HEK293 (cell line): ENCODE measurements around the gene ABI3.

ENCODE experiments used
- CTCF ChIA-PET: fragments of 350-600 bp; formaldehyde crosslinking; extraction: SDS; loops from one replicate; lab custom pipeline; 2021; ENCODE audit warnings: antibody characterized with exemption; lab: Yijun Ruan, JAX
- POLR2A ChIA-PET: fragments of 300-600 bp; formaldehyde crosslinking; extraction: SDS; loops from one replicate; lab custom pipeline; 2020; ENCODE audit warnings: antibody characterized with exemption, inconsistent platforms; lab: Yijun Ruan, JAX
- H3K27ac ChIP-seq: fragments of 200-500 bp; sonication (Bioruptor generic); 2 replicates; pipeline ENCODE4 v1.5.1; 2014; ENCODE audit warnings: low read depth, low read length, control low read depth, inconsistent platforms; ENCODE audit errors: extremely low read depth
- H3K36me3 ChIP-seq, 2 experiments: fragments of 200-500 bp in 1 of 2; sonication (Bioruptor generic) in 1 of 2; 1 replicate in 1 of 2; 2 replicates in 1 of 2; pipeline ENCODE4 v1.5.1; 2014 to 2017; ENCODE audit warnings: inconsistent platforms in 2 of 2, low read length in 2 of 2; ENCODE audit not compliant: control insufficient read depth in 2 of 2, insufficient read depth in 1 of 2
- H3K4me1 ChIP-seq: fragments of 200-500 bp; sonication (Bioruptor generic); 2 replicates; pipeline ENCODE4 v1.5.1; 2014; ENCODE audit warnings: mild to moderate bottlenecking, low read length, inconsistent platforms; ENCODE audit not compliant: control insufficient read depth, insufficient read depth
- H3K4me3 ChIP-seq: 2 replicates; pipeline ENCODE4 v1.5.1; 2011; ENCODE audit warnings: low read depth, mild to moderate bottlenecking, control low read depth, low read length, moderate library complexity
- H3K9me3 ChIP-seq: fragments of 200-500 bp; sonication (Bioruptor generic); 2 replicates; pipeline ENCODE4 v1.5.1; 2014; ENCODE audit warnings: low read depth, low read length, inconsistent platforms; ENCODE audit not compliant: control insufficient read depth, insufficient read depth
- KLF1 ChIP-seq: fragments of 450-650 bp; formaldehyde crosslinking; IDR thresholded peaks from 2 replicates; pipeline ENCODE4 v1.5.1; 2016; ENCODE audit warnings: missing biosample characterization, missing genetic modification characterization
- ZFP3 ChIP-seq: fragments of 450-650 bp; formaldehyde crosslinking; IDR thresholded peaks from 2 replicates; pipeline ENCODE4 v1.5.1; 2016; ENCODE audit warnings: low read depth, missing biosample characterization, missing genetic modification characterization
- ZFP37 ChIP-seq: fragments of 450-650 bp; formaldehyde crosslinking; IDR thresholded peaks from 2 replicates; pipeline ENCODE4 v1.5.1; 2016; ENCODE audit warnings: missing biosample characterization, missing genetic modification characterization
- ZNF16 ChIP-seq: fragments of 450-650 bp; formaldehyde crosslinking; IDR thresholded peaks from 2 replicates; pipeline ENCODE4 v1.5.1; 2016; ENCODE audit warnings: low read depth, missing biosample characterization, missing genetic modification characterization
- ZNF211 ChIP-seq: fragments of 450-650 bp; formaldehyde crosslinking; IDR thresholded peaks from 2 replicates; pipeline ENCODE4 v1.5.1; 2016; ENCODE audit warnings: low read depth, missing biosample characterization, missing genetic modification characterization
- ZNF311 ChIP-seq: fragments of 450-650 bp; formaldehyde crosslinking; IDR thresholded peaks from 2 replicates; pipeline ENCODE4 v1.5.1; 2017; ENCODE audit warnings: missing biosample characterization, missing genetic modification characterization, borderline replicate concordance
- ZNF366 ChIP-seq: fragments of 450-650 bp; formaldehyde crosslinking; conservative IDR thresholded peaks from 2 replicates; pipeline ENCODE4 v1.5.1; 2016; ENCODE audit warnings: missing biosample characterization, missing genetic modification characterization
- ZNF416 ChIP-seq: fragments of 450-650 bp; formaldehyde crosslinking; IDR thresholded peaks from 2 replicates; pipeline ENCODE4 v1.5.1; 2016; ENCODE audit warnings: missing biosample characterization, missing genetic modification characterization
- ZNF433 ChIP-seq: fragments of 450-650 bp; formaldehyde crosslinking; IDR thresholded peaks from 2 replicates; pipeline ENCODE4 v1.5.1; 2016; ENCODE audit warnings: missing biosample characterization, missing genetic modification characterization, low read depth
- ZNF501 ChIP-seq: fragments of 450-650 bp; formaldehyde crosslinking; IDR thresholded peaks from 2 replicates; pipeline ENCODE4 v1.5.1; 2016; ENCODE audit warnings: missing biosample characterization, missing genetic modification characterization
- ZNF544 ChIP-seq: fragments of 450-650 bp; formaldehyde crosslinking; IDR thresholded peaks from 2 replicates; pipeline ENCODE4 v1.5.0; 2017; ENCODE audit warnings: missing biosample characterization, missing genetic modification characterization
- ZNF660 ChIP-seq: fragments of 450-650 bp; IDR thresholded peaks from 2 replicates; pipeline ENCODE4 v1.5.1; 2018; ENCODE audit warnings: missing biosample characterization, mild to moderate bottlenecking, missing genetic modification characterization
- TF ChIP-seq, protein P1 (sequence below): fragments of 450-650 bp; formaldehyde crosslinking; conservative IDR thresholded peaks from 2 replicates; pipeline ENCODE4 v1.5.1; 2016; ENCODE audit warnings: low read depth, missing biosample characterization, missing genetic modification characterization
- TF ChIP-seq, protein P2 (sequence below): fragments of 450-650 bp; formaldehyde crosslinking; IDR thresholded peaks from 2 replicates; pipeline ENCODE4 v1.5.1; 2016; ENCODE audit warnings: missing biosample characterization, missing genetic modification characterization
- TF ChIP-seq, protein P3 (sequence below): fragments of 450-650 bp; formaldehyde crosslinking; IDR thresholded peaks from 2 replicates; pipeline ENCODE4 v1.5.1; 2016; ENCODE audit warnings: missing biosample characterization, missing genetic modification characterization, borderline replicate concordance
- TF ChIP-seq, protein P4 (sequence below): fragments of 450-650 bp; formaldehyde crosslinking; IDR thresholded peaks from 2 replicates; pipeline ENCODE4 v1.5.1; 2016; ENCODE audit warnings: missing biosample characterization, missing genetic modification characterization

ABI3 gene

DNA sequence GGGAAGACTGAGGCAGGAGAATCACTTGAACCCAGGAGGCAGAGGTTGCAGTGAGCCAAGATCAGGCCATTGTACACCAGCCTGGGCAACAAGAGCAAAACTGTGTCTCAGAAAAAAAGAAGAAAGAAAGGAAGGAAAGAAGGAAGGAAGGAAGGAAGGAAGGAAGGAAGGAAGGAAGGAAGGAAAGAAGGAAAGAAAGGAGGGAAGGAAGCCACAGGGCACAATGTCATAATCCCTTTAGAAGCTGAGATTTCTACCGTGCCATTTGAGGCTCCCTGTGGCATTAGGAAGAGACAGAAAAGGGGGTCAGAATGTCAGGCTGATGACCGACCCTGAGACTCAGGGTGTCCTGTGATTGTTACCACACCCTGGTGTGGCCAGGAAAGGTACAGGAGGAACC is 6.7 kb upstream of the ABI3 start:
- no peak overlapping the region for H3K27ac ChIP-seq
- ChIA-PET POLR2A (no interaction called here), CTCF (interaction anchor here (0.6 to 1.7 kb wide), 6 partner anchors 10 to 412 kb away, joined by 3 to 8 read pairs (median 4); no protein-coding TSS in a partner anchor)
- no peaks in the 10 kb centered on the region for H3K9me3 ChIP-seq
- TF ChIP-seq, protein P1, sequence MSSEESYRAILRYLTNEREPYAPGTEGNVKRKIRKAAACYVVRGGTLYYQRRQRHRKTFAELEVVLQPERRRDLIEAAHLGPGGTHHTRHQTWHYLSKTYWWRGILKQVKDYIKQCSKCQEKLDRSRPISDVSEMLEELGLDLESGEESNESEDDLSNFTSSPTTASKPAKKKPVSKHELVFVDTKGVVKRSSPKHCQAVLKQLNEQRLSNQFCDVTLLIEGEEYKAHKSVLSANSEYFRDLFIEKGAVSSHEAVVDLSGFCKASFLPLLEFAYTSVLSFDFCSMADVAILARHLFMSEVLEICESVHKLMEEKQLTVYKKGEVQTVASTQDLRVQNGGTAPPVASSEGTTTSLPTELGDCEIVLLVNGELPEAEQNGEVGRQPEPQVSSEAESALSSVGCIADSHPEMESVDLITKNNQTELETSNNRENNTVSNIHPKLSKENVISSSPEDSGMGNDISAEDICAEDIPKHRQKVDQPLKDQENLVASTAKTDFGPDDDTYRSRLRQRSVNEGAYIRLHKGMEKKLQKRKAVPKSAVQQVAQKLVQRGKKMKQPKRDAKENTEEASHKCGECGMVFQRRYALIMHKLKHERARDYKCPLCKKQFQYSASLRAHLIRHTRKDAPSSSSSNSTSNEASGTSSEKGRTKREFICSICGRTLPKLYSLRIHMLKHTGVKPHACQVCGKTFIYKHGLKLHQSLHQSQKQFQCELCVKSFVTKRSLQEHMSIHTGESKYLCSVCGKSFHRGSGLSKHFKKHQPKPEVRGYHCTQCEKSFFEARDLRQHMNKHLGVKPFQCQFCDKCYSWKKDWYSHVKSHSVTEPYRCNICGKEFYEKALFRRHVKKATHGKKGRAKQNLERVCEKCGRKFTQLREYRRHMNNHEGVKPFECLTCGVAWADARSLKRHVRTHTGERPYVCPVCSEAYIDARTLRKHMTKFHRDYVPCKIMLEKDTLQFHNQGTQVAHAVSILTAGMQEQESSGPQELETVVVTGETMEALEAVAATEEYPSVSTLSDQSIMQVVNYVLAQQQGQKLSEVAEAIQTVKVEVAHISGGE (tag by site-specific recombination) = no peak
- peak; percentile 90 for TF ChIP-seq ZNF366 (tag by site-specific recombination)
- TF ChIP-seq, all 188 proteins: peak for 1
- H3K36me3 ChIP-seq = no peaks in the 10 kb centered on the region
- no peak overlapping the region for H3K4me3 ChIP-seq
- no peaks in the 10 kb centered on the region for H3K4me1 ChIP-seq

DNA sequence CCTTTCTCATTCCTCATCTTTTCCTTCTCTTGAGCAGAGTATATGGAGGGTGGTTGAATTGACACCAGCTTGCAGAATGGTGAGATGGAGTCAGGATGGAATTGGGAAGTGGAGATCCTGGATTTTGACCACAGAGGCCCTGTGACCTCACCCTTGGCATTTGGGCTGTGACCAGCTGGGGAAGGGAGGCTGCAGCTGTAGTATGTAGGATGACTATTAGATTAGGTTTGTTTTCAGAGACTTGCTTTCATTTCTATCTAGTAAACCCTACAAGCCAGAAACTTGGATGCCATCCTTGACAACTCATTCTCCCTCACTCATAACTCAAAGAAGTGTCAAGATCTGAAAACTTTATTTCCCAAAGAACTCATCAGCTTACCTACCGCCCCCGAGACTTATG is 6.0 kb upstream of the ABI3 start:
- Histone ChIP-seq H3K4me3 (no peak overlapping the region), H3K9me3 (no peaks in the 10 kb centered on the region), H3K36me3 (no peaks in the 10 kb centered on the region), H3K4me1 (no peaks in the 10 kb centered on the region), H3K27ac (no peak overlapping the region)
- no peak for TF ChIP-seq ZNF501 (tag by site-specific recombination)
- TF ChIP-seq, protein P2, sequence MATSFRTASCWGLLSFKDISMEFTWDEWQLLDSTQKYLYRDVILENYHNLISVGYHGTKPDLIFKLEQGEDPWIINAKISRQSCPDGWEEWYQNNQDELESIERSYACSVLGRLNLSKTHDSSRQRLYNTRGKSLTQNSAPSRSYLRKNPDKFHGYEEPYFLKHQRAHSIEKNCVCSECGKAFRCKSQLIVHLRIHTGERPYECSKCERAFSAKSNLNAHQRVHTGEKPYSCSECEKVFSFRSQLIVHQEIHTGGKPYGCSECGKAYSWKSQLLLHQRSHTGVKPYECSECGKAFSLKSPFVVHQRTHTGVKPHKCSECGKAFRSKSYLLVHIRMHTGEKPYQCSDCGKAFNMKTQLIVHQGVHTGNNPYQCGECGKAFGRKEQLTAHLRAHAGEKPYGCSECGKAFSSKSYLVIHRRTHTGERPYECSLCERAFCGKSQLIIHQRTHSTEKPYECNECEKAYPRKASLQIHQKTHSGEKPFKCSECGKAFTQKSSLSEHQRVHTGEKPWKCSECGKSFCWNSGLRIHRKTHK = no peak
- no peak for TF ChIP-seq ZNF416 (tag by site-specific recombination)
- no peak for TF ChIP-seq ZFP3 (tag by site-specific recombination)
- no peak for TF ChIP-seq KLF1
- no peak for TF ChIP-seq ZNF433
- no peak for TF ChIP-seq ZNF544 (tag by site-specific recombination)
- no peak for TF ChIP-seq ZNF211 (tag by site-specific recombination)
- no peak for TF ChIP-seq ZNF311 (tag by site-specific recombination)
- TF ChIP-seq ZFP37 (tag by site-specific recombination) = no peak
- TF ChIP-seq ZNF660 (tag by site-specific recombination) = no peak
- TF ChIP-seq, protein P3, sequence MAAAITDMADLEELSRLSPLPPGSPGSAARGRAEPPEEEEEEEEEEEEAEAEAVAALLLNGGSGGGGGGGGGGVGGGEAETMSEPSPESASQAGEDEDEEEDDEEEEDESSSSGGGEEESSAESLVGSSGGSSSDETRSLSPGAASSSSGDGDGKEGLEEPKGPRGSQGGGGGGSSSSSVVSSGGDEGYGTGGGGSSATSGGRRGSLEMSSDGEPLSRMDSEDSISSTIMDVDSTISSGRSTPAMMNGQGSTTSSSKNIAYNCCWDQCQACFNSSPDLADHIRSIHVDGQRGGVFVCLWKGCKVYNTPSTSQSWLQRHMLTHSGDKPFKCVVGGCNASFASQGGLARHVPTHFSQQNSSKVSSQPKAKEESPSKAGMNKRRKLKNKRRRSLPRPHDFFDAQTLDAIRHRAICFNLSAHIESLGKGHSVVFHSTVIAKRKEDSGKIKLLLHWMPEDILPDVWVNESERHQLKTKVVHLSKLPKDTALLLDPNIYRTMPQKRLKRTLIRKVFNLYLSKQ (tag by site-specific recombination) = no peak
- TF ChIP-seq, protein P4, sequence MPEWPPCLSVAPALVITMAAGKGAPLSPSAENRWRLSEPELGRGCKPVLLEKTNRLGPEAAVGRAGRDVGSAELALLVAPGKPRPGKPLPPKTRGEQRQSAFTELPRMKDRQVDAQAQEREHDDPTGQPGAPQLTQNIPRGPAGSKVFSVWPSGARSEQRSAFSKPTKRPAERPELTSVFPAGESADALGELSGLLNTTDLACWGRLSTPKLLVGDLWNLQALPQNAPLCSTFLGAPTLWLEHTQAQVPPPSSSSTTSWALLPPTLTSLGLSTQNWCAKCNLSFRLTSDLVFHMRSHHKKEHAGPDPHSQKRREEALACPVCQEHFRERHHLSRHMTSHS = no peak
- TF ChIP-seq ZNF16 (tag by site-specific recombination) = no peak
- POLR2A ChIA-PET = interaction anchor here (0.7 kb wide), 1 partner anchor 12 kb away, joined by 3 read pairs; no protein-coding TSS in a partner anchor
- CTCF ChIA-PET = interaction anchor here (0.8 to 1.7 kb wide), 3 partner anchors 11 to 23 kb away, joined by 3 to 8 read pairs (median 3); no protein-coding TSS in a partner anchor
